ENCODE data around the gene SNX18. TPM values are rescaled to one million over a fixed set of nuclear protein-coding genes. Genes with fewer than 3 reads are reported as not detected.

SNX18 gene
- total RNA-seq, 2 experiments from 2014 or later: 6.3 to 14.6 TPM

- no peak overlapping the region for H3K4me3 ChIP-seq (ENCODE audit: low read depth, low read length, poor library complexity, severe bottlenecking)
- TF ChIP-seq CTCF (conservative IDR thresholded peaks at IDR 0.05; ENCODE audit: low read length): no peak
- H3K9me3 ChIP-seq (ENCODE audit: low read length): no peaks in the 10 kb centered on the region
- intact Hi-C loops (cut with micrococcal nuclease; ENCODE audit: unreplicated experiment): no loop called here
- no peak overlapping the region for H3K27ac ChIP-seq (ENCODE audit: low read depth, low read length, poor library complexity, severe bottlenecking)
- no peaks in the 10 kb centered on the region for H3K4me1 ChIP-seq (ENCODE audit: insufficient read depth, low read length, poor library complexity, severe bottlenecking)
- H2AFZ ChIP-seq (ENCODE audit: low read length): no peak overlapping the region
- BruUV-seq (replicated peaks): no TSS peak
- ChIA-PET POLR2A (interaction anchor here (1.3 kb wide), 1 partner anchor 15 kb away, joined by 4 read pairs; no protein-coding TSS in a partner anchor), CTCF (ENCODE audit: unreplicated experiment) (no interaction called here)
- H3K79me2 ChIP-seq (ENCODE audit: insufficient read depth, low read depth, low read length): no peaks in the 10 kb centered on the region
- H3K36me3 ChIP-seq (ENCODE audit: insufficient read depth, low read length): no peaks in the 10 kb centered on the region
- no peaks in the 10 kb centered on the region for H4K20me1 ChIP-seq (ENCODE audit: insufficient read depth, low read length)
- no peak for DNase-seq (ENCODE audit: low spot score)
- H3K4me2 ChIP-seq (ENCODE audit: low read length): no peak overlapping the region
- H3K9me2 ChIP-seq (ENCODE audit: insufficient read depth, low read length): no peaks in the 10 kb centered on the region
Measured at GRCh38 chr5:54577528-54577927, 60.0 kb downstream of the SNX18 start.

GRCh38 chr5:54577937-54578653 is 60.5 kb downstream of the SNX18 start:
- Histone ChIP-seq H3K4me2 (ENCODE audit: low read length) (no peak overlapping the region), H3K4me1 (ENCODE audit: insufficient read depth, low read length, poor library complexity, severe bottlenecking) (no peaks in the 10 kb centered on the region), H3K27ac (ENCODE audit: low read depth, low read length, poor library complexity, severe bottlenecking) (no peak overlapping the region), H3K36me3 (ENCODE audit: insufficient read depth, low read length) (no peaks in the 10 kb centered on the region), H3K9me2 (ENCODE audit: insufficient read depth, low read length) (no peaks in the 10 kb centered on the region), H3K4me3 (ENCODE audit: low read depth, low read length, poor library complexity, severe bottlenecking) (no peak overlapping the region), H4K20me1 (ENCODE audit: insufficient read depth, low read length) (no peaks in the 10 kb centered on the region), H3K9me3 (ENCODE audit: low read length) (no peaks in the 10 kb centered on the region), H2AFZ (ENCODE audit: low read length) (no peak overlapping the region), H3K79me2 (ENCODE audit: insufficient read depth, low read depth, low read length) (no peaks in the 10 kb centered on the region)
- no peak for DNase-seq (ENCODE audit: low spot score)
- intact Hi-C loops (cut with micrococcal nuclease; ENCODE audit: unreplicated experiment): no loop called here
- CTCF ChIA-PET (ENCODE audit: unreplicated experiment): no interaction called here
- TF ChIP-seq EZH2phosphoT487 (IDR thresholded peaks at IDR 0.05; ENCODE audit: borderline replicate concordance, low read depth, low read length): no peak
- TF ChIP-seq CTCF (conservative IDR thresholded peaks at IDR 0.05; ENCODE audit: low read length): no peak
- no TSS peak for BruUV-seq (replicated peaks)
- POLR2A ChIA-PET: interaction anchor here (0.7 to 1.3 kb wide), 2 partner anchors 15 to 76 kb away, joined by 3 to 4 read pairs; no protein-coding TSS in a partner anchor

GRCh38 chr5:54579591-54580295 is 62.2 kb downstream of the SNX18 start:
- Histone ChIP-seq H3K27ac (ENCODE audit: low read depth, low read length, poor library complexity, severe bottlenecking) (no peak overlapping the region), H3K9me2 (ENCODE audit: insufficient read depth, low read length) (no peaks in the 10 kb centered on the region), H3K9me3 (ENCODE audit: low read length) (no peaks in the 10 kb centered on the region), H3K36me3 (ENCODE audit: insufficient read depth, low read length) (no peaks in the 10 kb centered on the region), H3K79me2 (ENCODE audit: insufficient read depth, low read depth, low read length) (no peaks in the 10 kb centered on the region), H3K4me1 (ENCODE audit: insufficient read depth, low read length, poor library complexity, severe bottlenecking) (no peaks in the 10 kb centered on the region), H3K4me3 (ENCODE audit: low read depth, low read length, poor library complexity, severe bottlenecking) (no peak overlapping the region), H3K4me2 (ENCODE audit: low read length) (no peak overlapping the region), H2AFZ (ENCODE audit: low read length) (no peak overlapping the region), H4K20me1 (ENCODE audit: insufficient read depth, low read length) (no peaks in the 10 kb centered on the region)
- no TSS peak for BruUV-seq (replicated peaks)
- ChIA-PET POLR2A (interaction anchor here (0.9 kb wide), 1 partner anchor 11 kb away, joined by 4 read pairs; no protein-coding TSS in a partner anchor), CTCF (ENCODE audit: unreplicated experiment) (no interaction called here)
- no peak for DNase-seq (ENCODE audit: low spot score)
- intact Hi-C loops (cut with micrococcal nuclease; ENCODE audit: unreplicated experiment): no loop called here
- no peak for TF ChIP-seq EZH2phosphoT487 (IDR thresholded peaks at IDR 0.05; ENCODE audit: borderline replicate concordance, low read depth, low read length)
- TF ChIP-seq CTCF (conservative IDR thresholded peaks at IDR 0.05; ENCODE audit: low read length): no peak
